ENCODE measurements around the gene PSENEN.

GRCh38 chr19:35696835-35697234, 48.6 kb upstream of the PSENEN start:
- no peak for TF ChIP-seq CTCF (IDR thresholded peaks at IDR 0.05)
- no peak for TF ChIP-seq POLR2A (IDR thresholded peaks at IDR 0.05)
- no peak for TF ChIP-seq EP300 (IDR thresholded peaks at IDR 0.05)
- no peak for TF ChIP-seq POLR2AphosphoS5 (IDR thresholded peaks at IDR 0.05)
